ENCODE measurements around the gene ZNF768.
A peak's percentile ranks its signal among the peaks of the same experiment; 100 is the strongest.
"Not testable (repeated sequence)": the region's sequence is repeated elsewhere in the genome, so short reads cannot be mapped to it uniquely, and the experiment has no call there.

ZNF768 gene

GRCh38 chr16:30539000-30539964 lies 12.9 kb upstream of the ZNF768 start:
- no peaks in the 10 kb centered on the region for H3K36me3 ChIP-seq (ENCODE audit: control insufficient read depth in 1 of 2, insufficient read depth in 2 of 2, low read length in 2 of 2)
- peaks cover 5 to 11% of the 10 kb centered on the region in 2 donors for H3K4me1 ChIP-seq (ENCODE audit: control insufficient read depth in 1 of 2, insufficient read depth in 2 of 2, low read length in 2 of 2)
- no peak overlapping the region for H3K27ac ChIP-seq (ENCODE audit: low read length)
- H3K4me3 ChIP-seq (ENCODE audit: low read depth in 1 of 2, low read length in 2 of 2): no peak overlapping the region
- H3K27me3 ChIP-seq (ENCODE audit: low read depth, low read length): no peaks in the 10 kb centered on the region
- H3K9me3 ChIP-seq (ENCODE audit: control insufficient read depth in 1 of 2, low read length in 2 of 2): no peaks in the 10 kb centered on the region

GRCh38 chr16:30536391-30537024 lies 10.1 kb upstream of the ZNF768 start:
- Histone ChIP-seq H3K4me1 (ENCODE audit: control insufficient read depth in 1 of 2, insufficient read depth in 2 of 2, low read length in 2 of 2) (peaks cover 5 to 23% of the 10 kb centered on the region in 2 donors), H3K27ac (ENCODE audit: low read length) (peak overlapping the region; percentile 96), H3K36me3 (ENCODE audit: control insufficient read depth in 1 of 2, insufficient read depth in 2 of 2, low read length in 2 of 2) (peaks cover 0 to 13% of the 10 kb centered on the region in 2 donors)
- not testable (repeated sequence) for H3K4me3 ChIP-seq (ENCODE audit: low read depth in 1 of 2, low read length in 2 of 2); H3K27me3 ChIP-seq (ENCODE audit: low read depth, low read length); H3K9me3 ChIP-seq (ENCODE audit: control insufficient read depth in 1 of 2, low read length in 2 of 2)

GRCh38 chr16:30535777-30536190 lies 9.4 kb upstream of the ZNF768 start:
- no peaks in the 10 kb centered on the region for H3K9me3 ChIP-seq (ENCODE audit: control insufficient read depth in 1 of 2, low read length in 2 of 2)
- H3K4me1 ChIP-seq (ENCODE audit: control insufficient read depth in 1 of 2, insufficient read depth in 2 of 2, low read length in 2 of 2): peaks cover 5 to 25% of the 10 kb centered on the region in 2 donors
- peak overlapping the region; percentile 96 for H3K27ac ChIP-seq (ENCODE audit: low read length)
- H3K4me3 ChIP-seq (ENCODE audit: low read depth in 1 of 2, low read length in 2 of 2): peak overlapping the region; percentile 71 to 86
- H3K27me3 ChIP-seq (ENCODE audit: low read depth, low read length): no peaks in the 10 kb centered on the region
- H3K36me3 ChIP-seq (ENCODE audit: control insufficient read depth in 1 of 2, insufficient read depth in 2 of 2, low read length in 2 of 2): peaks cover 4 to 20% of the 10 kb centered on the region in 2 donors

GRCh38 chr16:30535106-30535776 lies 8.9 kb upstream of the ZNF768 start:
- H3K27ac ChIP-seq (ENCODE audit: low read length): peak overlapping the region; percentile 96
- H3K36me3 ChIP-seq (ENCODE audit: control insufficient read depth in 1 of 2, insufficient read depth in 2 of 2, low read length in 2 of 2): peaks cover 4 to 24% of the 10 kb centered on the region in 2 donors
- no peaks in the 10 kb centered on the region for H3K27me3 ChIP-seq (ENCODE audit: low read depth, low read length)
- peaks cover 5 to 25% of the 10 kb centered on the region in 2 donors for H3K4me1 ChIP-seq (ENCODE audit: control insufficient read depth in 1 of 2, insufficient read depth in 2 of 2, low read length in 2 of 2)
- H3K4me3 ChIP-seq (ENCODE audit: low read depth in 1 of 2, low read length in 2 of 2): peak overlapping the region; percentile 71 to 86
- H3K9me3 ChIP-seq (ENCODE audit: control insufficient read depth in 1 of 2, low read length in 2 of 2): no peaks in the 10 kb centered on the region

- Histone ChIP-seq H3K27me3 (ENCODE audit: low read depth, low read length) (no peaks in the 10 kb centered on the region), H3K9me3 (ENCODE audit: control insufficient read depth in 1 of 2, low read length in 2 of 2) (no peaks in the 10 kb centered on the region), H3K4me3 (ENCODE audit: low read depth in 1 of 2, low read length in 2 of 2) (peak within 1 kb of the TSS; percentile 71 to 86), H3K4me1 (ENCODE audit: control insufficient read depth in 1 of 2, insufficient read depth in 2 of 2, low read length in 2 of 2) (peaks cover 5 to 25% of the 10 kb centered on the region in 2 donors), H3K36me3 (ENCODE audit: control insufficient read depth in 1 of 2, insufficient read depth in 2 of 2, low read length in 2 of 2) (peaks cover 4 to 24% of the 10 kb centered on the region in 2 donors), H3K27ac (ENCODE audit: low read length) (peak within 1 kb of the TSS; percentile 96)
Measured at GRCh38 chr16:30534368-30535105, 8.2 kb upstream of the ZNF768 start, which contains the start of gene ZNF747. Gene ZNF747, minus strand, starts transcription at chr16:30534858. Its CDS starts 179 bp downstream, at chr16:30534679.

- Histone ChIP-seq H3K36me3 (ENCODE audit: control insufficient read depth in 1 of 2, insufficient read depth in 2 of 2, low read length in 2 of 2) (peaks cover 4 to 24% of the 10 kb centered on the region in 2 donors), H3K27me3 (ENCODE audit: low read depth, low read length) (no peaks in the 10 kb centered on the region), H3K4me3 (ENCODE audit: low read depth in 1 of 2, low read length in 2 of 2) (peak overlapping the region; percentile 71 to 86), H3K9me3 (ENCODE audit: control insufficient read depth in 1 of 2, low read length in 2 of 2) (no peaks in the 10 kb centered on the region), H3K4me1 (ENCODE audit: control insufficient read depth in 1 of 2, insufficient read depth in 2 of 2, low read length in 2 of 2) (peaks cover 5 to 25% of the 10 kb centered on the region in 2 donors), H3K27ac (ENCODE audit: low read length) (peak overlapping the region; percentile 96)
Measured at GRCh38 chr16:30533748-30534367, 7.5 kb upstream of the ZNF768 start.

- Histone ChIP-seq H3K36me3 (ENCODE audit: control insufficient read depth in 1 of 2, insufficient read depth in 2 of 2, low read length in 2 of 2) (peaks cover 4 to 24% of the 10 kb centered on the region in 2 donors), H3K4me3 (ENCODE audit: low read depth in 1 of 2, low read length in 2 of 2) (peak overlapping the region in 1 of 2 donors; percentile 71), H3K4me1 (ENCODE audit: control insufficient read depth in 1 of 2, insufficient read depth in 2 of 2, low read length in 2 of 2) (peaks cover 5 to 25% of the 10 kb centered on the region in 2 donors), H3K27me3 (ENCODE audit: low read depth, low read length) (no peaks in the 10 kb centered on the region), H3K27ac (ENCODE audit: low read length) (no peak overlapping the region), H3K9me3 (ENCODE audit: control insufficient read depth in 1 of 2, low read length in 2 of 2) (no peaks in the 10 kb centered on the region)
Measured at GRCh38 chr16:30533146-30533522, 6.8 kb upstream of the ZNF768 start.

GRCh38 chr16:30532285-30533145 lies 6.1 kb upstream of the ZNF768 start:
- H3K27me3 ChIP-seq (ENCODE audit: low read depth, low read length): no peaks in the 10 kb centered on the region
- no peak overlapping the region for H3K27ac ChIP-seq (ENCODE audit: low read length)
- H3K36me3 ChIP-seq (ENCODE audit: control insufficient read depth in 1 of 2, insufficient read depth in 2 of 2, low read length in 2 of 2): peaks cover 4 to 24% of the 10 kb centered on the region in 2 donors
- no peaks in the 10 kb centered on the region for H3K9me3 ChIP-seq (ENCODE audit: control insufficient read depth in 1 of 2, low read length in 2 of 2)
- H3K4me3 ChIP-seq (ENCODE audit: low read depth in 1 of 2, low read length in 2 of 2): no peak overlapping the region
- peaks cover 10 to 29% of the 10 kb centered on the region in 2 donors for H3K4me1 ChIP-seq (ENCODE audit: control insufficient read depth in 1 of 2, insufficient read depth in 2 of 2, low read length in 2 of 2)

GRCh38 chr16:30530163-30531037 lies 4.0 kb upstream of the ZNF768 start:
- Histone ChIP-seq H3K27me3 (ENCODE audit: low read depth, low read length) (no peaks in the 10 kb centered on the region), H3K27ac (ENCODE audit: low read length) (no peak overlapping the region), H3K9me3 (ENCODE audit: control insufficient read depth in 1 of 2, low read length in 2 of 2) (no peaks in the 10 kb centered on the region), H3K4me3 (ENCODE audit: low read depth in 1 of 2, low read length in 2 of 2) (no peak overlapping the region), H3K36me3 (ENCODE audit: control insufficient read depth in 1 of 2, insufficient read depth in 2 of 2, low read length in 2 of 2) (peaks cover 4 to 24% of the 10 kb centered on the region in 2 donors), H3K4me1 (ENCODE audit: control insufficient read depth in 1 of 2, insufficient read depth in 2 of 2, low read length in 2 of 2) (peaks cover 6 to 29% of the 10 kb centered on the region in 2 donors)

Data from muscle layer of duodenum (tissue), 2 donors.